GM12892 (cell line): ENCODE measurements around the gene EPN3.

Experiments
- DNase-seq: peaks from one replicate; pipeline ENCODE4 v3.0.0; 2011; ENCODE audit not compliant: insufficient read length
- FAIRE-seq: peaks from 2 replicates; lab custom pipeline; 2011; peaks lifted over from hg19 to GRCh38; lab: Jason Lieb, UNC
- POLR2A ChIP-seq: IDR thresholded peaks from 2 replicates; pipeline ENCODE4 v1.6.1; 2011; ENCODE audit warnings: low read depth, low read length, control low read depth
- POLR2AphosphoS5 ChIP-seq: IDR thresholded peaks from 2 replicates; pipeline ENCODE4 v1.6.1; 2011; ENCODE audit warnings: low read depth, low read length, control low read depth
- TAF1 ChIP-seq: IDR thresholded peaks from 2 replicates; pipeline ENCODE4 v1.6.1; 2011; ENCODE audit warnings: low read depth, mild to moderate bottlenecking, control low read depth, low read length, borderline replicate concordance

EPN3 gene

GRCh38 chr17:50589095-50589705 lies 56.7 kb downstream of the EPN3 start:
- DNase-seq, result no peak
- no peak for TF ChIP-seq POLR2A
- no peak for TF ChIP-seq POLR2AphosphoS5
- no peak for TF ChIP-seq TAF1
- no peak for FAIRE-seq

GRCh38 chr17:50590946-50591737 lies 58.6 kb downstream of the EPN3 start:
- TF ChIP-seq TAF1, result no peak
- no peak for TF ChIP-seq POLR2A
- TF ChIP-seq POLR2AphosphoS5, result no peak
- FAIRE-seq (no peak), DNase-seq (no peak)

- FAIRE-seq (no peak), DNase-seq (no peak)
- TF ChIP-seq TAF1 (no peak), POLR2A (no peak), POLR2AphosphoS5 (no peak)
Measured at GRCh38 chr17:50593321-50593720, 60.8 kb downstream of the EPN3 start.
